ENCODE measurements around the gene CCSER1. TPM values are rescaled to one million over a fixed set of nuclear protein-coding genes. Genes with fewer than 3 reads are reported as not detected.

CCSER1 gene
- total and polyA plus RNA-seq, 2 of the 8 experiments (the other 6 are each of a cell fraction or from before 2014, with no cell fraction given), result 0.26 to 0.84 TPM

DNA sequence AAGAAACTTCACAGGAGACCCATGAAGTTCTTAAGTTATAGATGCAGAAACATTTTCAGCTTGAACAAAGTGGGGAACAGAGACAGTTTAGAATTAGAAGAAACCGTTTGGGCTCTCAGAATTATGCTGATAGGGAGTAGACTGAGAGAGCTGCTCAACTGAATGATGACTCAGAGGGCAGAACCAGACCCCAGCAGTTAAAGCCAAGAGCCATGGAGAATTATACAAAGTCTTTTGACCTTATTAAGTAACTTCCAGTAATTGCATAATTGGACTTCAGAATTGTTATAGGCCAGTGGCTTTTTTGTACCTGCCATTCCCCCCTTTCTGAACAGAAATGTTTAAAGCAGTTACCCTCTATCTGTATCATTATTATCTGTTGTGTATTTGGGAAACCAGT is 642.1 kb downstream of the CCSER1 start:
- no peaks in the 10 kb centered on the region for H3K23me2 ChIP-seq (ENCODE audit: low read depth, low read length)
- no peak overlapping the region for H2BK120ac ChIP-seq (replicated peaks; ENCODE audit: low read depth, low read length)
- H2AFZ ChIP-seq (ENCODE audit: low read length), result no peak overlapping the region
- no peak overlapping the region for H4K91ac ChIP-seq (replicated peaks; ENCODE audit: insufficient read length, low read length)
- H4K5ac ChIP-seq (ENCODE audit: insufficient read length, low read depth, low read length), result no peak overlapping the region
- no peak for DNase-seq (ENCODE audit: low read depth in 1 of 2, low spot score in 2 of 2)
- no peak for TF ChIP-seq SP4 (IDR thresholded peaks at IDR 0.05; ENCODE audit: low read length)
- TF ChIP-seq KDM4A (IDR thresholded peaks at IDR 0.05; ENCODE audit: low read depth, low read length, severe bottlenecking), result no peak
- TF ChIP-seq CHD2 (IDR thresholded peaks at IDR 0.05; ENCODE audit: low read length), result no peak
- TF ChIP-seq KDM1A (IDR thresholded peaks at IDR 0.05; ENCODE audit: borderline replicate concordance, low read length), result no peak
- TF ChIP-seq, protein P1, sequence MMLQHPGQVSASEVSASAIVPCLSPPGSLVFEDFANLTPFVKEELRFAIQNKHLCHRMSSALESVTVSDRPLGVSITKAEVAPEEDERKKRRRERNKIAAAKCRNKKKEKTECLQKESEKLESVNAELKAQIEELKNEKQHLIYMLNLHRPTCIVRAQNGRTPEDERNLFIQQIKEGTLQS (IDR thresholded peaks at IDR 0.05; ENCODE audit: insufficient read depth, low read depth, low read length), result no peak
- TF ChIP-seq CREB1 (IDR thresholded peaks at IDR 0.05), result no peak
- TF ChIP-seq CEBPB (IDR thresholded peaks at IDR 0.05; ENCODE audit: low read depth, low read length), result no peak
- TF ChIP-seq POU5F1 (IDR thresholded peaks at IDR 0.05; ENCODE audit: low read depth, low read length), result no peak
- no peak for TF ChIP-seq KDM5A (IDR thresholded peaks at IDR 0.05; ENCODE audit: low read length)
- TF ChIP-seq, protein P2, sequence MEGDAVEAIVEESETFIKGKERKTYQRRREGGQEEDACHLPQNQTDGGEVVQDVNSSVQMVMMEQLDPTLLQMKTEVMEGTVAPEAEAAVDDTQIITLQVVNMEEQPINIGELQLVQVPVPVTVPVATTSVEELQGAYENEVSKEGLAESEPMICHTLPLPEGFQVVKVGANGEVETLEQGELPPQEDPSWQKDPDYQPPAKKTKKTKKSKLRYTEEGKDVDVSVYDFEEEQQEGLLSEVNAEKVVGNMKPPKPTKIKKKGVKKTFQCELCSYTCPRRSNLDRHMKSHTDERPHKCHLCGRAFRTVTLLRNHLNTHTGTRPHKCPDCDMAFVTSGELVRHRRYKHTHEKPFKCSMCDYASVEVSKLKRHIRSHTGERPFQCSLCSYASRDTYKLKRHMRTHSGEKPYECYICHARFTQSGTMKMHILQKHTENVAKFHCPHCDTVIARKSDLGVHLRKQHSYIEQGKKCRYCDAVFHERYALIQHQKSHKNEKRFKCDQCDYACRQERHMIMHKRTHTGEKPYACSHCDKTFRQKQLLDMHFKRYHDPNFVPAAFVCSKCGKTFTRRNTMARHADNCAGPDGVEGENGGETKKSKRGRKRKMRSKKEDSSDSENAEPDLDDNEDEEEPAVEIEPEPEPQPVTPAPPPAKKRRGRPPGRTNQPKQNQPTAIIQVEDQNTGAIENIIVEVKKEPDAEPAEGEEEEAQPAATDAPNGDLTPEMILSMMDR (IDR thresholded peaks at IDR 0.05; ENCODE audit: control extremely low read depth in 1 of 3, insufficient read depth in 1 of 3, low read depth in 1 of 3, low read length in 3 of 3), result no peak
- no peak for TF ChIP-seq RBBP5 (IDR thresholded peaks at IDR 0.05; ENCODE audit: borderline replicate concordance, low read depth, low read length)
- no peak for TF ChIP-seq BRCA1 (IDR thresholded peaks at IDR 0.05; ENCODE audit: low read depth, low read length)
- H3K79me2 ChIP-seq (ENCODE audit: control insufficient read depth in 1 of 2, insufficient read depth in 2 of 2, low read length in 2 of 2), result no peaks in the 10 kb centered on the region
- no peak overlapping the region for H3K4me3 ChIP-seq (ENCODE audit: extremely low read depth in 1 of 4, insufficient read depth in 2 of 4, low read depth in 3 of 4, low read length in 4 of 4)
- ChIA-PET CTCF (ENCODE audit: partially characterized antibody) (no interaction called here), POLR2A (ENCODE audit: partially characterized antibody) (no interaction called here)
- no peaks in the 10 kb centered on the region for H3K36me3 ChIP-seq (ENCODE audit: control insufficient read depth in 2 of 4, insufficient read depth in 4 of 4, low read length in 3 of 4)
- H3K79me1 ChIP-seq (ENCODE audit: low read depth, low read length), result no peaks in the 10 kb centered on the region
- H3K14ac ChIP-seq (ENCODE audit: insufficient read length), result no peak overlapping the region
- H2BK5ac ChIP-seq (ENCODE audit: low read depth, low read length), result no peak overlapping the region
- FAIRE-seq, result no peak
- no peak overlapping the region for H2AK5ac ChIP-seq (ENCODE audit: low read depth, low read length)
- 82% methylated on average over 1 of the region's 1 CpG; no CpG with 5 or more reads in 1 of the 2 experiments for WGBS, 2 experiments (ENCODE audit: extremely low coverage in 1 of 2, insufficient coverage in 1 of 2, insufficient read length in 1 of 2, insufficient replicate concordance in 2 of 2, low coverage in 1 of 2, low lambda C conversion rate in 2 of 2, missing lambda C conversion rate in 1 of 2)
- H2BK15ac ChIP-seq (ENCODE audit: low read length), result no peak overlapping the region
- H3K4ac ChIP-seq (replicated peaks; ENCODE audit: insufficient read length, low read depth, low read length), result no peak overlapping the region
- no peaks in the 10 kb centered on the region for H3K9me3 ChIP-seq (ENCODE audit: insufficient read depth in 2 of 2, low read depth in 1 of 2, low read length in 1 of 2)
- H4K20me1 ChIP-seq (replicated peaks in 1 of 2; ENCODE audit: control insufficient read depth in 1 of 2, insufficient read depth in 2 of 2, low read length in 2 of 2), result no peaks in the 10 kb centered on the region
- H3K4me2 ChIP-seq (ENCODE audit: insufficient read depth in 1 of 2, low read depth in 2 of 2, low read length in 2 of 2), result no peak overlapping the region
- no peak overlapping the region for H3K18ac ChIP-seq (ENCODE audit: extremely low read depth, low read length)
- H4K8ac ChIP-seq (ENCODE audit: extremely low read depth, insufficient read depth, low read length), result no peak overlapping the region
- H3K56ac ChIP-seq (replicated peaks; ENCODE audit: insufficient read length, low read depth, low read length), result no peak overlapping the region
- H3K9ac ChIP-seq (replicated peaks in 1 of 4; ENCODE audit: extremely low read depth in 1 of 4, low read depth in 3 of 4, low read length in 3 of 4), result no peak overlapping the region
- H2BK12ac ChIP-seq (ENCODE audit: low read depth, low read length), result no peak overlapping the region
- H3K4me1 ChIP-seq (replicated peaks in 1 of 4; ENCODE audit: control insufficient read depth in 3 of 4, insufficient read depth in 4 of 4, low read length in 3 of 4), result no peaks in the 10 kb centered on the region
- H3K23ac ChIP-seq (ENCODE audit: insufficient read length), result no peak overlapping the region
- no peak overlapping the region for H2BK20ac ChIP-seq (ENCODE audit: low read length)
- H3K27ac ChIP-seq (ENCODE audit: low read depth, low read length), result no peak overlapping the region
- no peaks in the 10 kb centered on the region for H3K27me3 ChIP-seq (replicated peaks in 1 of 4; ENCODE audit: control insufficient read depth in 3 of 4, extremely low read depth in 1 of 4, insufficient read depth in 3 of 4, low read length in 3 of 4)
